Measurements from ENCODE around the gene ZKSCAN3.

DNA sequence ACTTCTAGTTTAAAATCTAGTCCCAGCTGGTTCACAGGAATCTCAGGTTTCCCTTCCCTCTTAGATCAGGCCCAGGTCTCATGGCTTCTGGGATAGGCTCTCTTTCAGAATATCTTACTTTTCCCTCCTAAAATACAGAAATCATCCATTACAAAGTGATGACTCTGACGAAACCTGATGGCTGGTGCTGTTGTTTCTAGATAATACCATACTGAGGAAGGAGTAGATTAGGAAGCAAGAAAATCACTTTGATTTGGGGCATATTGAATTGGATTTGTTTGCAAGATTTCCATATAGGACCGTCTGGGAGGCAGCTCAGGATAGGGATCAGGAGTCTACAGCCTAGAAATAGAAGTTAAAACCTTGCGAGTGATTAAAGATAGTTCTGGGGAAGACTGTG is 3.6 kb downstream of the ZKSCAN3 start:
- TF ChIP-seq, protein P1, sequence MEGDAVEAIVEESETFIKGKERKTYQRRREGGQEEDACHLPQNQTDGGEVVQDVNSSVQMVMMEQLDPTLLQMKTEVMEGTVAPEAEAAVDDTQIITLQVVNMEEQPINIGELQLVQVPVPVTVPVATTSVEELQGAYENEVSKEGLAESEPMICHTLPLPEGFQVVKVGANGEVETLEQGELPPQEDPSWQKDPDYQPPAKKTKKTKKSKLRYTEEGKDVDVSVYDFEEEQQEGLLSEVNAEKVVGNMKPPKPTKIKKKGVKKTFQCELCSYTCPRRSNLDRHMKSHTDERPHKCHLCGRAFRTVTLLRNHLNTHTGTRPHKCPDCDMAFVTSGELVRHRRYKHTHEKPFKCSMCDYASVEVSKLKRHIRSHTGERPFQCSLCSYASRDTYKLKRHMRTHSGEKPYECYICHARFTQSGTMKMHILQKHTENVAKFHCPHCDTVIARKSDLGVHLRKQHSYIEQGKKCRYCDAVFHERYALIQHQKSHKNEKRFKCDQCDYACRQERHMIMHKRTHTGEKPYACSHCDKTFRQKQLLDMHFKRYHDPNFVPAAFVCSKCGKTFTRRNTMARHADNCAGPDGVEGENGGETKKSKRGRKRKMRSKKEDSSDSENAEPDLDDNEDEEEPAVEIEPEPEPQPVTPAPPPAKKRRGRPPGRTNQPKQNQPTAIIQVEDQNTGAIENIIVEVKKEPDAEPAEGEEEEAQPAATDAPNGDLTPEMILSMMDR (conservative IDR thresholded peaks at IDR 0.05; ENCODE audit: low read length) = no peak
- TF ChIP-seq EZH2phosphoT487 (IDR thresholded peaks at IDR 0.05; ENCODE audit: borderline replicate concordance, low read depth, low read length) = no peak
